Astrocyte of the cerebellum (primary cell): ENCODE results near the gene GRAP.

Experiments used
- DNase-seq: peaks from one replicate; pipeline ENCODE4 v3.0.0-alpha.2; 2011; ENCODE audit warnings: low read depth
- H3K4me3 ChIP-seq: 2 replicates; pipeline ENCODE4 v1.5.1; 2011; ENCODE audit warnings: mild to moderate bottlenecking, low read depth, low read length, moderate library complexity
- CTCF ChIP-seq: IDR thresholded peaks from 2 replicates; pipeline ENCODE4 v1.5.1; 2012; ENCODE audit warnings: low read length, low read depth, moderate library complexity, mild to moderate bottlenecking; ENCODE audit errors: missing control alignments
- in situ Hi-C: cut with HindIII; loops from 2 replicates; pipeline ENCODE4 v1.10.0; 2017; ENCODE audit warnings: low sequenced_read_pairs

The GRAP gene

DNA sequence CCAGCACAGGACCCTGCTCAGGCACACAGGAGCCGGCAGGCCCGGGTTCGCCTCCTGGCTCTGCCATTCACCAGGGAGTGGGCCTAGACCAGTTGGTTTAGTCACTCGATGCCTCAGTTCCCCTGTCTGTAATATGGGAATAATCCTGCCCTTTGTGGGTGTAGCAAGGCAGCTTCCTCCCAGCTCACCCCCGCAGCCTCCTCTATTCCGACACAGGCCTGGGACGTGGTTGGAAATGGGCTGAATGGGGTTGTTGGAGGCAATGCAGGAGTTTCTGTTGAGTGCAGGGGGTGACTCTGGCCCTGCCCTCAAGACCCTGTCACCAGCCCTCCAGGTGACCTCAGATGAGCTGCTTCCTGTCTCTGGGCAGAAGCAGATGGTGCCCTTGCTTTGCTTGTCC is 75.0 kb downstream of the GRAP start:
- in situ Hi-C loops, result no loop called here
- no peak overlapping the region for H3K4me3 ChIP-seq
- TF ChIP-seq CTCF, result no peak
- no peak for DNase-seq
